ENCODE results near the gene EBF3. TPM values are rescaled to one million over a fixed set of nuclear protein-coding genes. Genes with fewer than 3 reads are reported as not detected.

EBF3 gene
- total RNA-seq, 1 experiment from 2014 or later: not detected

DNA sequence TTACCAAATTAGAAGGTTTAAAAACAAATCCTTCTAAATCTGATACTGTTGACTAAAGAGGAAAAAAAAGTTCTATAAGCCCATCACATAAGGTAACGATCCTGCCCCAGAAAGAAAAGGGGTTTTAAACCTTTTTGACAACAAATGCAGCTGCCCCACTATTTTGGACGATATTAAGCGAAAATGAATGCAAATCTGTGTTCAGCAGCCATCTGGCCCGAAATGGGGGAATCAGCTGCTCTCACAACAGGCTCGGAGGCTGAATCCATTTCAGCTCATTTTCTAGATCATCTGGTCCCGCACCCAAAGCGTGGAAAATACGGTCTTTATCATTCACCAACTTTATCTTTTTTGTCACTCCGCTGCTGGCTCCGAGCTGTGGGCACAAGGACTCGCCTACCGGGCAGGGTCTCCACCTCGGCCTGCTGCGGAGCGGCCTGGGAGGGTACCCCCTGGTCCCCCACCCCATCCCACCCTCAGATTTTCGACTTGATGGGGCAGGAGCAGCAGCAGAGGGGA lies 2.4 kb upstream of the EBF3 start:
- Histone ChIP-seq H3K79me2 (ENCODE audit: low read depth) (no peaks in the 10 kb centered on the region), H3K9me3 (ENCODE audit: insufficient read depth, low read depth) (no peaks in the 10 kb centered on the region), H4K20me1 (ENCODE audit: insufficient read depth) (no peaks in the 10 kb centered on the region), H3K9me2 (ENCODE audit: insufficient read depth) (no peaks in the 10 kb centered on the region), H3K4me1 (replicated peaks; ENCODE audit: insufficient read depth) (no peaks in the 10 kb centered on the region), H3K36me3 (ENCODE audit: low read depth) (no peaks in the 10 kb centered on the region), H3F3A (ENCODE audit: insufficient read depth, low read depth) (no peaks in the 10 kb centered on the region), H2AFZ (no peak overlapping the region), H3K4me3 (no peak overlapping the region), H3K27me3 (ENCODE audit: insufficient read depth, low read depth) (no peaks in the 10 kb centered on the region), H3K4me2 (no peak overlapping the region), H3K27ac (no peak overlapping the region)
- ChIA-PET CTCF (no interaction called here), POLR2A (ENCODE audit: unreplicated experiment) (no interaction called here)
- BruUV-seq (replicated peaks): no TSS peak
- intact Hi-C loops (cut with micrococcal nuclease; ENCODE audit: unreplicated experiment): no loop called here
- no peak for DNase-seq
- no peak for TF ChIP-seq EZH2 (IDR thresholded peaks at IDR 0.05; ENCODE audit: low read depth)
- TF ChIP-seq, protein P1, sequence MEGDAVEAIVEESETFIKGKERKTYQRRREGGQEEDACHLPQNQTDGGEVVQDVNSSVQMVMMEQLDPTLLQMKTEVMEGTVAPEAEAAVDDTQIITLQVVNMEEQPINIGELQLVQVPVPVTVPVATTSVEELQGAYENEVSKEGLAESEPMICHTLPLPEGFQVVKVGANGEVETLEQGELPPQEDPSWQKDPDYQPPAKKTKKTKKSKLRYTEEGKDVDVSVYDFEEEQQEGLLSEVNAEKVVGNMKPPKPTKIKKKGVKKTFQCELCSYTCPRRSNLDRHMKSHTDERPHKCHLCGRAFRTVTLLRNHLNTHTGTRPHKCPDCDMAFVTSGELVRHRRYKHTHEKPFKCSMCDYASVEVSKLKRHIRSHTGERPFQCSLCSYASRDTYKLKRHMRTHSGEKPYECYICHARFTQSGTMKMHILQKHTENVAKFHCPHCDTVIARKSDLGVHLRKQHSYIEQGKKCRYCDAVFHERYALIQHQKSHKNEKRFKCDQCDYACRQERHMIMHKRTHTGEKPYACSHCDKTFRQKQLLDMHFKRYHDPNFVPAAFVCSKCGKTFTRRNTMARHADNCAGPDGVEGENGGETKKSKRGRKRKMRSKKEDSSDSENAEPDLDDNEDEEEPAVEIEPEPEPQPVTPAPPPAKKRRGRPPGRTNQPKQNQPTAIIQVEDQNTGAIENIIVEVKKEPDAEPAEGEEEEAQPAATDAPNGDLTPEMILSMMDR (conservative IDR thresholded peaks at IDR 0.05): no peak

DNA sequence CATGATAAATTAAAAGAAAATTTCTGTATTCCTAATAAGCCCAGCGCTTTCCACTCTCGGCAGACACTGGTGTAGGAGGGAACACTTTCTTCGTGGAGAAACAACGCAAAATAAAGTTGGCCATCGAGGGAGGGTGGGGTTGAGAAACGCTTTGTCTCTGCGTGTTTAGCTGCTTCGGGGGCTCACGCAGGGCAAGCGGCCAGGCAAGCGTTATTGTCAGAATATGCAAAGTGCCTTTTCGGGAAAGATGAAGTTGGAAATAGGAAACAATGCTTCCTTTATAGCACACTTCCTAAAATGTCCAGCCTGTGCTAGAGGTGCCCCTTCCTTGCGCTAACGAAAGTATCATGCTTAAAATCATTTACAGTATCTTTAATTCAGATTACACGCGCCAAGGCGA lies 1.9 kb upstream of the EBF3 start:
- no TSS peak for BruUV-seq (replicated peaks)
- Histone ChIP-seq H3K27me3 (ENCODE audit: insufficient read depth, low read depth) (no peaks in the 10 kb centered on the region), H3K36me3 (ENCODE audit: low read depth) (no peaks in the 10 kb centered on the region), H3K79me2 (ENCODE audit: low read depth) (no peaks in the 10 kb centered on the region), H3K9me2 (ENCODE audit: insufficient read depth) (no peaks in the 10 kb centered on the region), H3F3A (ENCODE audit: insufficient read depth, low read depth) (no peaks in the 10 kb centered on the region), H3K4me3 (no peak overlapping the region), H3K9me3 (ENCODE audit: insufficient read depth, low read depth) (no peaks in the 10 kb centered on the region), H2AFZ (no peak overlapping the region), H3K4me2 (no peak overlapping the region), H3K4me1 (replicated peaks; ENCODE audit: insufficient read depth) (no peaks in the 10 kb centered on the region), H4K20me1 (ENCODE audit: insufficient read depth) (no peaks in the 10 kb centered on the region), H3K27ac (no peak overlapping the region)
- DNase-seq: no peak
- intact Hi-C loops (cut with micrococcal nuclease; ENCODE audit: unreplicated experiment): no loop called here
- CTCF ChIA-PET: no interaction called here
- TF ChIP-seq, protein P1 (conservative IDR thresholded peaks at IDR 0.05): no peak
- TF ChIP-seq EZH2 (IDR thresholded peaks at IDR 0.05; ENCODE audit: low read depth): no peak
- POLR2A ChIA-PET (ENCODE audit: unreplicated experiment): no interaction called here

DNA sequence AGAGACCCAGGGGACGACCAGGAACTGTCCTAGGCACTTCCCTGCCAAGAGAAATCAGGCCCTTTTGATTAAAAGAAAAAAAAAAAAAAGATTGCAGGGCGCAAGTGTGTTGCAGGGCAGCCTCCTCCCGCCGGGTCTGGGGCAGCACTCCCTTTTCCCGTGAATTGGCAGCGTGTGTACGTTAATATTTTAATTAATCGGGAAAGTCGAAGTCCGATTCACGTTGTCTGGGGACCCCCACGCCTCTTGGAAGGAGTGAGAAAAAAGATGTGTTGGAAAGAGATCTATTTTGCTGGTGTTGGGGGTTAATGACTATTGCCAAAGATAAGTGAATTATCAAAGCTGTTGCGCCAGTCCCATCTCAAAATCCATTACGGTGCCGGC lies 1.3 kb upstream of the EBF3 start:
- no TSS peak for BruUV-seq (replicated peaks)
- intact Hi-C loops (cut with micrococcal nuclease; ENCODE audit: unreplicated experiment): no loop called here

More for the DNA sequence above, 1.3 kb upstream of the EBF3 start:
- Histone ChIP-seq H4K20me1 (ENCODE audit: insufficient read depth) (no peaks in the 10 kb centered on the region), H3K4me3 (no peak overlapping the region), H3K9me2 (ENCODE audit: insufficient read depth) (no peaks in the 10 kb centered on the region), H3K9me3 (ENCODE audit: insufficient read depth, low read depth) (no peaks in the 10 kb centered on the region), H3K4me2 (no peak overlapping the region), H3K27me3 (ENCODE audit: insufficient read depth, low read depth) (no peaks in the 10 kb centered on the region), H3K27ac (no peak overlapping the region), H3K4me1 (replicated peaks; ENCODE audit: insufficient read depth) (no peaks in the 10 kb centered on the region), H3F3A (ENCODE audit: insufficient read depth, low read depth) (no peaks in the 10 kb centered on the region), H3K36me3 (ENCODE audit: low read depth) (no peaks in the 10 kb centered on the region), H2AFZ (no peak overlapping the region), H3K79me2 (ENCODE audit: low read depth) (no peaks in the 10 kb centered on the region)
- no peak for DNase-seq
- POLR2A ChIA-PET (ENCODE audit: unreplicated experiment): no interaction called here
- TF ChIP-seq, protein P1 (conservative IDR thresholded peaks at IDR 0.05): no peak
- no peak for TF ChIP-seq EZH2 (IDR thresholded peaks at IDR 0.05; ENCODE audit: low read depth)
- CTCF ChIA-PET: no interaction called here

Measured in PC-9 (cell line).